Measurements from ENCODE around the gene MTMR11.

Gene MTMR11, protein sequence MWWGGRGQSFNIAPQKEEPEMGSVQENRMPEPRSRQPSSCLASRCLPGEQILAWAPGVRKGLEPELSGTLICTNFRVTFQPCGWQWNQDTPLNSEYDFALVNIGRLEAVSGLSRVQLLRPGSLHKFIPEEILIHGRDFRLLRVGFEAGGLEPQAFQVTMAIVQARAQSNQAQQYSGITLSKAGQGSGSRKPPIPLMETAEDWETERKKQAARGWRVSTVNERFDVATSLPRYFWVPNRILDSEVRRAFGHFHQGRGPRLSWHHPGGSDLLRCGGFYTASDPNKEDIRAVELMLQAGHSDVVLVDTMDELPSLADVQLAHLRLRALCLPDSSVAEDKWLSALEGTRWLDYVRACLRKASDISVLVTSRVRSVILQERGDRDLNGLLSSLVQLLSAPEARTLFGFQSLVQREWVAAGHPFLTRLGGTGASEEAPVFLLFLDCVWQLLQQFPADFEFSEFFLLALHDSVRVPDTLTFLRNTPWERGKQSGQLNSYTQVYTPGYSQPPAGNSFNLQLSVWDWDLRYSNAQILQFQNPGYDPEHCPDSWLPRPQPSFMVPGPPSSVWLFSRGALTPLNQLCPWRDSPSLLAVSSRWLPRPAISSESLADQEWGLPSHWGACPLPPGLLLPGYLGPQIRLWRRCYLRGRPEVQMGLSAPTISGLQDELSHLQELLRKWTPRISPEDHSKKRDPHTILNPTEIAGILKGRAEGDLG

DNA sequence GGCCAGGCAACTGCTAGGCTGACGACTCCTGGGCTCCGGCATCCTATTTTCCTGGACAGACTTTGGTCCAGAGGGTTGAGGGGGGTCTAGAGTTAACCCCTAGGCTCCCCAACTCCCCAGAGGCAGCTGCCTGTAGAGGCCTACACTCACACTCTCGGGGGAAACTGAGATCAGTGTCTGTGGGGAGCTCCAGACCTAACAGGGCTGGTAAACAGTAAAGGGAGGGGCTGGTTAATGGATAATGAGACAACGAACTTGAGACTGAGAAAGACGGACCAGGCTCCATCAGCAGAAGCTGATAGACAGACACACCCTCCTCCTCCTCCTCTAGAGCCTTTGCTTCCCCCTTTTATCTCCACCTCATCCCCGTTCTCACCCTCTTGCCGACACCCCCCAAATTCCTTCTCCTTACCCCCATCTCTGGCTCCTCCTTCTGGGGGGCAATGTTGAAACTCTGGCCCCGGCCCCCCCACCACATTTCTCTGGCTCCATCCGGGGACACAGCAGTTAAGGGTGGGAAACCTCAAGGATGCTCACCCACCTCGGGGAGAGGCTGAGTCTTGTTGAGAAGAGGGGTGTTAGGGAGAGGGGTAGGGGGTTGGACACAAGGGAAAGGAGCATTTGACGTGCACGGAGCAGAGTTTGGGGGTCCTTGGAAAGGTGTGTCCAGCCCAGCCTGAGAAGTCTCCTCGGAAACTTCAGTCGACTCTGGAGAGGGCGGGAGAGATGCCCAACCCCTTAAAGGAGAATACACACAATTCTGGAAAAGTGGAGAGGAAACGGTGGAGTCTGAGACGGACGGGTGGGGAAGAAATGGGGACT is at the start of gene MTMR11:
MTMR11 (minus strand) TSS at position 710 of the 822 bp plus-strand sequence; CDS start at position 478, 232 bp downstream.
- TF ChIP-seq, protein P1, sequence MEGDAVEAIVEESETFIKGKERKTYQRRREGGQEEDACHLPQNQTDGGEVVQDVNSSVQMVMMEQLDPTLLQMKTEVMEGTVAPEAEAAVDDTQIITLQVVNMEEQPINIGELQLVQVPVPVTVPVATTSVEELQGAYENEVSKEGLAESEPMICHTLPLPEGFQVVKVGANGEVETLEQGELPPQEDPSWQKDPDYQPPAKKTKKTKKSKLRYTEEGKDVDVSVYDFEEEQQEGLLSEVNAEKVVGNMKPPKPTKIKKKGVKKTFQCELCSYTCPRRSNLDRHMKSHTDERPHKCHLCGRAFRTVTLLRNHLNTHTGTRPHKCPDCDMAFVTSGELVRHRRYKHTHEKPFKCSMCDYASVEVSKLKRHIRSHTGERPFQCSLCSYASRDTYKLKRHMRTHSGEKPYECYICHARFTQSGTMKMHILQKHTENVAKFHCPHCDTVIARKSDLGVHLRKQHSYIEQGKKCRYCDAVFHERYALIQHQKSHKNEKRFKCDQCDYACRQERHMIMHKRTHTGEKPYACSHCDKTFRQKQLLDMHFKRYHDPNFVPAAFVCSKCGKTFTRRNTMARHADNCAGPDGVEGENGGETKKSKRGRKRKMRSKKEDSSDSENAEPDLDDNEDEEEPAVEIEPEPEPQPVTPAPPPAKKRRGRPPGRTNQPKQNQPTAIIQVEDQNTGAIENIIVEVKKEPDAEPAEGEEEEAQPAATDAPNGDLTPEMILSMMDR (IDR thresholded peaks at IDR 0.05): no peak
- Histone ChIP-seq H3K27ac (peak within 1 kb of the TSS; percentile 81 to 92), H3K4me3 (peak within 1 kb of the TSS; percentile 83)
- no peak for DNase-seq (ENCODE audit: low spot score)

DNA sequence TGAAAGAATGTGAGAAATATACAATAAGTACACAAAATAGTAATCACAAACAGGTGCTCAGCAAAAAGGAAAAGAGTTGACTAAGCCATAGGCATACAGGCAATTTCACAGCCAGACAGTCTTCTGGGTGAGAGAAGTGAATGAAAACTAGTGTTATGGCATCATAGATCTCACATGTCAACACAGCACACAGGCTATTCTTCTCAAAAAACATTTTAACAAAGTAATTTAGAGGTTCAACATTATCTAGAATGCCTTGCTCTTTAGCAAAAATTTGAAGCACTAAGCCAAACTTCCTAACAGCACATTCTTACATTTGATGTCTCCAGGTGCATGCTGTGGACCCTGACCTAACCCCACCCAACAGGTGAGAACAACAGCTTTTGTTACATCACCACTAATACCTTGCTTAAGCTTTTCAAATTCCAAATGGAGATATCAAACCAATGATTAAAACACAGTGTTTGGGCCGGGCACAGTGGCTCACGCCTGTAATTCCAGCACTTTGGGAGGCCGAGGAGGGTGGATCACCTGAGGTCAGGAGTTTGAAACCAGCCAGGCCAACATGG is 43.4 kb upstream of the MTMR11 start:
- Histone ChIP-seq H3K27ac (no peak overlapping the region), H3K4me3 (no peak overlapping the region)
- no peak for DNase-seq (ENCODE audit: low spot score)
- TF ChIP-seq, protein P1 (IDR thresholded peaks at IDR 0.05): no peak

DNA sequence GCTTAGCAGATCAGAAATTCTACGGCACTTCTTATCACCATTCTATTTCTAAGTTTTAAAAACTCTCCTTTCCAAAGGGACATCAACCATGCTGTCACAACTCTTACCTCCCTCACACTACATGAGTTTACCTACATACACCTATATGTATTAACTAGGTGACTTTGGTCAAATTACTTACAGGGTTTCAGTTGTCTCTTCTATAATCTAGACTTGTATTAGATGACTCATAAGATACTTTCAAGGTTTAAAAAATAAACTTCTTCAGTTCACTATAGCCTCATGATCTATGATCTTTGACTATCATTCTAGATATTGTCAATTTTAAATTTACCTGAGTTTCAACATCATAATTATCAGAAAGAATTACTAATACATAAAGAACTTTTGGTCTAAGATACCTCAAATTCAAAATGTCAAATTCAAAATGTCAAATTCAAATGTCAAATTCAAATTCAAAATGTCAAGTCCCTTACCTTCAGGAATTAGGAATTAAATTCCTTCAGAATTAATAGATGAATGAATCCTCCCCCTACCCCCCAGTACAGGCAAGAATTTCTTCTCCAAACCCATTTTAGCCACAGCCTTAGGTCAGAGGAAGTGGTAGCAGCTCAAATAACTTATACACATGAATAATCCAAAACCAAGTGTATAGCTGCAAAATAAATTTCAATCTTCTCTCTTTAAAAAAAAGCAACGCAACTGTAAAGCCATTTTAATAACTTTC is 42.7 kb upstream of the MTMR11 start:
- Histone ChIP-seq H3K27ac (no peak overlapping the region), H3K4me3 (no peak overlapping the region)
- DNase-seq (ENCODE audit: low spot score): no peak
- TF ChIP-seq, protein P1 (IDR thresholded peaks at IDR 0.05): no peak

DNA sequence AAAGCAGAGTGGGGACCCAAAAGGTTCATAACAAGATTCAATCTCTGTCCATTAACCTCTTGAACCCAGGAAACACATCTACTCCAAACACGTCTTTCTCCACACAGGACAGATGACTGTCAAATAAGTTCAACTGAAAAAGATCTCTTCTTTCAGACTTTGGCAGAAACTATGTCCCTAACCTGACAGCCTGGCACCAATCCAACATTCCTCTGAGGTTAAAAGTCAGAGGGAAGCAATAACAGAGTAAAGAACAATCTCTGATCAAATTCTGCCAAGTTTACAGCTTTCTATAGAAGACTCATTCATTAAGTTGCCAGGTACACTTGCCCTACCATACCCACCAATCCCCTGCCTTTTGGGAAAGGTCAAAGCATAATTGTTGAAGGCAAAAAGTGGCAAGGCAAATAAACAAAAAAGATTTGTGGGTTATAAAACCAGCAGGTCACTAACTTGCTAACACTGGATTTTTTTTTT is 41.9 kb upstream of the MTMR11 start:
- H3K4me3 ChIP-seq: no peak overlapping the region
- no peak overlapping the region for H3K27ac ChIP-seq
- TF ChIP-seq, protein P1 (IDR thresholded peaks at IDR 0.05): no peak
- no peak for DNase-seq (ENCODE audit: low spot score)

DNA sequence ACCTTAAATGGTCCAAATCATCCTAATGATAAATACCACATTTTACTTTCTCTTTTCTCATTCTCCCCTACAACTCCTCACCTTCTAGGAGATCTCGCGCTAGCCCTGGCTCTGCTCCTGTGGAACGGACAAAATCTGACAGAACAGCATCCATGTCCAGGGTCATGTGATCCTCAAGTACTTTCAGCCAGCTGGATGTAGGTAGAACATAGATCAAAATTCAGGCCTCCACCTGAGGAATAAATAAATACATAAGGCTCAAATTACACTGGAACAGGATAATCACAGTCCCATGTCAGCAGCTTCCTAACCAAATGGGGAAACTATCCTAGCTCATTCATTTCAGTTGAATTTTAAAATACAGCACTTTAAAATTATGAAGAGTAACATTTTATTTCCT is 40.7 kb upstream of the MTMR11 start:
- no peak for DNase-seq (ENCODE audit: low spot score)
- Histone ChIP-seq H3K4me3 (no peak overlapping the region), H3K27ac (no peak overlapping the region)
- TF ChIP-seq, protein P1 (IDR thresholded peaks at IDR 0.05): no peak

DNA sequence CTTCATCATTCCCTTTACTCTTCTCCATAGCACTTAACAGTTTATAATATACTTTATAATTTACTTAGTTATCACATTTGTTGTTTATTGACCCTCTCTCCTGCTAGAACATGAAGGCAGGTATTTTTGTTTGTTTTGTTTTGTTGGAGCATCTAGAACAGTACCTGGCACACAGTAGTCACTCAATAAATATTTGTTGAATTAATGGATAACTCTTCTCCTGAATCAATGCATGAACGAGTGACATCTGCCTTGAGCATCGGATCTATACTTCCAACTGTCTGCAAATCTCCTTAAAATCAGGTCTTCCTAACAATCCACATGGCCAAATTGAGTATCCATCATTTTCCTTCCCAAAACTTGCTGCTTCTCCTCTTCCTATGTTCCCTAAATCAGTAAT is 35.9 kb upstream of the MTMR11 start:
- H3K4me3 ChIP-seq: no peak overlapping the region
- DNase-seq (ENCODE audit: low spot score): no peak
- TF ChIP-seq, protein P1 (IDR thresholded peaks at IDR 0.05): no peak
- no peak overlapping the region for H3K27ac ChIP-seq

Data from coronary artery (tissue), 2 donors.